ENCODE data around the gene SUPT4H1.
"Not testable (repeated sequence)": the region's sequence is repeated elsewhere in the genome, so short reads cannot be mapped to it uniquely, and the experiment has no call there.

The SUPT4H1 gene

DNA sequence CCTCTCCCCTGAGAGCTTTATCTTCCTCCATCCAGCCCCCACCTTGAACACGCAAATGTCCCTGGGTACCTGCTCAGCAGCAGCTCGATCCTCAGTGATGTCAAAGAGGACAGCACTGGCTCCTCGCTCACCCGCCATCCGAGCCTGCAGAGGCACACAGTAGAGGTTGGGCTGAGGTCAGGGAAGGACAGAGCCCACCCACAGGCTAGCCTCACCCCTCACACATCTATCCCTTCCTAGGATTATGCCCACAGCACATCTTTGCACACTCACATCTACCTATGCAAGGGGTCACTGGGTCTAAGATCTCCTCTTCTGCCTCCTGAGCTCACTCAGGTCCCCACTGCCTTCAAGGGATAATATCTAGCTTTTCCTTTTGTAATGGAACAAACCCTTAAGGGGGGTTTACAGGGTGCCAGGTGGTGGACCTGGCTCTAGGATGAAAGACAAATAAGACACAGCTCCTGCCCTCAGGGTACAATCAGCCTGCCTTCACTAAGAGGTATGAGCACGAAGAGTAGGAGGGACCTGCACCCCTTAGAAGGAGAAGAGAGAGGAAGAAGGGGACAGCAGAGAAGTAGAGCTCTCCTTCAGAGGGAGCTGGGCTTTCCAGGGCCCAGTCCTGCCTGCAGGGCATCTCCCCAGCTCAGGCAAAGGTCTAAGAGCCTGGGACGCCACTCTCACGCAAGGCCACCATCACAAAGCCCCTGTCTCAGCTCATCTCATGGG lies 11.6 kb upstream of the SUPT4H1 start:
- no peak for DNase-seq (ENCODE audit: low read depth)

DNA sequence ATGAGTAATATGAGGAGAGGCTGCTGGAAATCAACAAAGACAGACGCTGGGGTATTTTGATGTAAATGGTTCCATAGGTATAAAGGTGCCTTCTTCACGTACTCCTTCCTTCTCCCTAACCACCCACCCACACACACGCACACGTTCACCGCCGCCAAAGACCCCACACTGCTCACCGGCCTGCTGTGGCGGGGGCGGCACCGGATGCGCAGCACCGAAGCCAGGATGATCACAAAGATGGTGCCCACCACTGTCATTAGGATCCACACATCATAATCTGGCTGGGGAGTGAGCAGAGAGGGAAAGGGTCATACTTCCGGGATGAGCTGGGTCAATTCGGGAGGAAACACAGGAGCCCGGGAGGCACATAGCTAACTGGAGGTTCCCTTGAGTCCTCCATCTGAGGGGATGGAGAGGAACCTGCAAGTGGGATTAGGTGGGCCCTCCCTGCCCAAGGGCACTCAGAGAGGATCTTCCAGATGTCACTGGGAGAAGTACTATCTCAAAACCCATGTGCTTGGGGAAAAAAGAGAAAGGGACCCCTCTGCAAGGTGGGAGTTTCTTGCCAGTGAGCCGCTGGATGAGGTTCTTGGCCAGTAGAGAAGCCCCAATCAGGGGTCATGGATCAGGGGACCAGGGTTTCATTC lies 10.5 kb upstream of the SUPT4H1 start:
- no peak for DNase-seq (ENCODE audit: low read depth)

DNA sequence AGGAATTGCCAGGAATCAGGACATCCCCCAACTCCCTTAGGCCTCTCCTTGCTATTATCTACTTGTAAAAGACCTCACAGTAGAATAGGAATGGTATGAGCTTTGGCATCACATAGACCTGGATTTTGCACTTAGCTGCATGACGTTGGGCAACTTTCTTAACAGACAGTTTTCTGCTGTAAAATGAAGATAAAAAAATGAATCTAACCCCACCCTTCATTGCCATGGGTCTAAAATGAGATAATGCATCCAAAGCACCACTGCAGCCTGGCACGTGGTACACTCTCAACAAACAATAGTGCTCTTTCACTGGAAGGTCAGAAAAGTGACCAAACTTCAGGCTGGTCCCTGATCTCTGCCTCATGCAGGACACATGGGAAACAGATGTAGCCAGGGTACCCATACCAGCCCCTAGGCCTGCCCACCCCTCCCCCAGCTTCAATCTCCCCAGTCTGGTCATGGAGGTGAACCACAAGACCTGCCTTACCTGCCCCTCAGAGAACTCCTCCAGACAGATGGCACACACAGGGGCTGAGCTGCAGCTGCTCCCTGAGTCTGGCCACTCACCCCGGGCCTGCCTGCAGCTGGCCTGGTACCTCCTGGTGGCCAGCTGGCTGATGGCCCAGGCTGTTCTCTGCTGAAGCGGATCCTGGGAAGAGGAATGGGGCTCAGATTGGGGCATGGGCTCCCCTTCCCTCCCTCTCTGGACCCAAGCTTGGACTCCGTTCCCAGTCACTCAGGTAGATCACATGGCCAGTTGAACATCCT lies 8.5 kb upstream of the SUPT4H1 start:
- no peak for DNase-seq (ENCODE audit: low read depth)

DNA sequence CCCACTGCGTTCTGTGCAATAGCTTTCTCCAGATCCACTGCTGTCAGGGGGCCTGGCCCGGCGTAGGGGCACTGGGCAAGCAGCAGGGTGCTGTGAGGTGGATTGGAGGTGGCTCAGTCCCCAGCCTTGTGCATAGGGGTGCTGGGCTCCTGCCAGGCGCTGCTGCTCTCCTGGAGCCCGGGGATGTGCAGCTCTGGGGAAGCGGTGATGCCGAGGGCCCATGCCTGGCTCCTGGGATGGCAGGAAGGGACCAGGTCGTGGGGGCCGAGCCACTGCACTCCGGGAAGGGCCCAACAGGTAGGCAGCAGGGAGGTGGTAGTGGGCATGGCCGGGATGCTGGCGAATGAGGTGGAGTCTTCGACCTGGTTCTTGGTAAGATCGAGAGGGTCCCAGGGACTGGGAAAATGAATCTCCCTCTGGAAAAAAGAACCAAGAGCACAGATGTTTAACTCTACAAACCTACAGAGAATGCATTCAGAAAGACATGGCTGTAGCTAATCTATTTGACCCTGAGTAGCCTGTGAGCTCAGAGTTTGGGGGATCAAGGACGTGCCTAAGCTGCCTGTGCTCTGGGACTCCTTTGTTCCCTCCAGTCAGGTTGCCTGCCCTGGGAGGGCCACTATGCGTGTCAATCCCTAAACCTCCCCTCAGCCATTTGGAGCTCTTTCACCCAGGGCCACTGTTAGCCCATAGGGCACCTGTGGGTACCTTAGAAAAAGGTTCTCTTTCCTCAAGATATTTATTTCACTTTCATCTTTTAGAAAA lies 6.6 kb upstream of the SUPT4H1 start:
- DNase-seq (ENCODE audit: low read depth), result no peak

DNA sequence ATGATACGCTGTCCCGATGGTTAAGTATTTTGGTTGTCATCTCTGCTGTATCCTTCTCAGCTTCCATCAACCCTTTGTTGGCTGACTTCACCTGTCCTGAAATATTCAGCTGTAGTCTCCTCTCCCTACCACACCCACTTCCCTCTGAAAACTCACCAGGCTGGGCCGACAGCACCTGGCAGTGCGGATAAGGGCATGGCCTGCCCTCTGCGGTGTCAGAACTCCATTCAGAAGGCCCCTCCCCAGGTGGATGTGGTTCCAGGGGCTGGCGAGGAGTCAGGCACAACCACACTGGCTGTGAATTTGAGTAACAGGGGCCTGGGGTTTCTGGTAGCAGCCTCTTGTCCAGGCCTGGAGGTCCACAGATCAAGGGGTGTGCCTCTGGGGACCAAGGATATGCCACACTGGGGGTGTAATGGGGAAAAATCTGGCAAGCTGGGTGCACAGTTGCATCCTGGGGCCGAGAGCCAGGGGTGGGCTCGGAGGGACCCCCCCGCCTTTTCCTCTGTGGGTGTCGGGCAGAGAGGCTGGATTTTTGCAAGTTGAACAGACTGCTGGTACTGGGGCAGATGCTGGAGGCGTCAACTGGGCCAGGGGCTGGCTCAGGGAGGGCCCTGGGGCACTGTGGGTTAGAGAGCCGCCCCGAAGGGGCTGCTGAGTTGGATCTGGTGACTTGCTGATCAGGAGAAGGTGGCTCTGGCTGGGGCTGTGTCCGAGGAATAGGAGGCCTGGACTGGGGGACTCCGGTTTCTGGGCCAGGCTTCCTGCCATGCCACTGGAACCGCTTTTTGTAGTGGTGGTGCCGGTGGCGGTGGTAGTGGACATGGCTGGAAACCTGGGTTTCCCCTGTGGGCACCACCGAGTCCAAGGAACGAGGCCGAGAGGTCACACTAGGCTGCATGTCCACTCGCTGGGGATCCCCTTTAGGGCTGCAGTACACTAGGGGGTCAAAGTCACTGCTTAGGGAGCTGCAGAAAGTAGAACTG lies 5.6 kb upstream of the SUPT4H1 start:
- DNase-seq (ENCODE audit: low read depth), result no peak

DNA sequence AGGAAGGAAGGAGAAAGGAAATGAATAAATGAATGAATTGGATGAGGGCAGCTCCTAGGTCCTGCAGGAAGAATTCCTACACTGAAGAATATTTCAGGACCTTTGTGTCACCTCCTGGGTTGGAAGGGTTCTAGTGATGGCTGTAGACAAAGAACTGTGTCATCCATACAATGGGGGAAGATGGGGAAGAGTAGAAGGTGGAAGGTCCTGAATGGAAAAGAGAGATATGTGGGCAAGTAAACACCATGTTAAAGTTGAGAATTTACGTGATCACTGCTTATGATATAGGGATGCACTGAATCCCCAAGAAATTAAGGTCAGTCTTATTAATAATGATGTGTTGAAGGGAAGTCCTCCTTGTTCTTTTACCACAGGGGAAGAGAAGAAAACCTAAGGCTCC lies 4.2 kb upstream of the SUPT4H1 start:
- no peak for DNase-seq (ENCODE audit: low read depth)

DNA sequence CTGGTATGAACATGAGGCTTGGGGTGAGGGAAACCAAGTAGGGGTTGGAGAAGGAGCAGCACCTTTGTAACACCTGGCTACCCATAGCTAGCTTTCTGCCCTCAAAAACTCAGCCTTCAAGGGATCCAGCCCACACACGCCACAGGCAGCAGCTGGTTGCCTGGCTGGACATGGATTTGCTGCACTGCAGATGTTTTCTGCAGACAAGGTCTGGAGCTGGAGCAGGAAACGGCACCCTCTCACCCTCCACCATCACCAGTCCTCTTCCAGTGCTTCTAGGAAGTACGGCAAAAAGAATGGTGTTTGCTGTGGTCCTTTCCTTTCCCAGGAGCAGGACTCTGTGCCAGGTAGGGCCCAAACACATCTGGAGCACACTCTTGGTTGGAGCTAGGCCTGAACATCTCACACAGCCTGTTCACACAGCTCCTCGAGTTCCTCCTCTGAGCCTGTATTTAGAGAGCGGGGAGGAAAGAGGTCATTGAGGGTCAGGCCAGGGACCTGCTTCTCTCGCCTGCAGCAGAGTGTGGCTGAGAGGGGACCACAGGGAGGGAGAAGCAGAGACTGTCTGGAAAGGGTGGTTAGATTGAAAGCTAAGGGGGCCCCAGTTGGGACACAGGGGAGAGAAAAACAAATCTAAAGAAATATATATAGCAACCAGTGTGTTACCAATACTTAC lies 2.7 kb upstream of the SUPT4H1 start:
- no peak for DNase-seq (ENCODE audit: low read depth)

DNA sequence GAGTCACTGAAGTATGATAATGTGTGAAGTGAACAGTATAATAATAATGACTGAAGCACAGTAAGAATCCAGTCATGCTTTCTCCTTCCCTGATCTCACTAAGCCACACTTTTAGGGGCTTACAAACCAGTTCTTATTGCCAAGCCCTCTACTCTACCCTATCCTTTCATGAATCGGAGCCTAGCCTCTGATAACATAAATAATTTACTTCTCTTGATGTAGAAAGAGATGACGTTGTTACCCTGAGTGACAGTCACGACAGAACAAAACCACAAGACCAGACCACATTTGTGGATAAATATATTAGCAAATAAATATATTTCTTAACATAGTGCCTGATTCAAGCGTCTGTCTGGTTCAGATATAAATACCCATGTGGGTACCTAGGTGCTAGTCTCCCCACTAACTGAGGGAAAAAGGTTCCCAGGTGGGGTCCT lies 1.4 kb upstream of the SUPT4H1 start:
- no peak for DNase-seq (ENCODE audit: low read depth)

DNA sequence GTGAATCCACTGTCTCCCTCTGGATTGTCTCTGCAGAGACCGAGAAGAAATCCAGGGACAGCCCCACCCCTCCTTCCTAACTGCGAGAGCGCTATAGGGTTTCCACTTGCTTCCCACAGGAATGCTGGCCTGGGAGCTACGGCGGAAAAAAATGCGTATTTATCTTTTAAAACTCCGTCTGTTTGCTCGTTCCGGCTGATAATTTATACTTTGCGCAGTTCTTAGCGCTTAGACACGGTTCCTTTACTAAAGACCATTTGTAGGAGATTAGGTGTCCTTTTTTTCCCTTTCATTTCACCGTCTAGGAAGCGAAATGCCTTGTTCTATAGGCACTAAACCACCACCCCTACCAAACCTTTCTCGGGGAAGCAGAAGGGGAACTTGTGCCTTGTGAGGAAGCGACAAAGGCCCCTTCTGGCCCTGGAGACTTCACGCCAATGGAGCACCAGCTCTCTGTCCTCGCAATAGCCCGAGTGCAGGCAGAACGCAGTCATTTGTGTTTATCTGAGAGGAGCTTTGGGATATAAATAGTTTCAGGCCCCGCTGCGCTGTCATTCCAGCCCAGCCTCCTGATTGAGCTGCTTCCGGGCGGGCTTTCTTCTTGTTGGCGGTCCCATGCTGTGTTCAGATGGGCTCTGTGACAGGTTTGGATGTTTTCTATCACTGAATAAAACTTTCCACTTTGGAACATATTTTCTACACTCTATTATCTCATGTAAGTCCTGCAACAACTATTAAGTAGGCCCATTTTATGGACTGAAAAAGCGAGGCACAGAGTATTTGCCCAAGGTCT lies 791 bp upstream of the SUPT4H1 start:
- DNase-seq (ENCODE audit: low read depth), result no peak

DNA sequence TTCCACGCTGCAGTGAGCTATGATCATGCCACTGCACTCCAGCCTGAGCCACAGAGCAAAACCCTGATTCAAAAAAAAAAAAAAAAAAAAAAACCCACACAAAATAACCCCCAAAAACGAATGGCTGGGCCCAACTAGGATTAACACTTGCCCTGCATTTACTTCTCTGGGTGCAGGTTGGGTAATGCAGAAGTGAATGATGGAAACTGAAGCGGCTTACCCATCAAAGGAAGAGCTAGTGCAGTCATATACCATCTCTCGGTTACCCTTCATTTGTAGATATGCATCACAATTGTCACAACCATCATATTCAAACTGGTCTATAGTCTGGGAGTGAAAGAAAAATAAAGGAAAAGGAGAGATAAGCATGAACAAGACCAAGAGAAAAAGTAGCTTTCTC lies 819 bp downstream of the SUPT4H1 start:
- no peak for DNase-seq (ENCODE audit: low read depth)

DNA sequence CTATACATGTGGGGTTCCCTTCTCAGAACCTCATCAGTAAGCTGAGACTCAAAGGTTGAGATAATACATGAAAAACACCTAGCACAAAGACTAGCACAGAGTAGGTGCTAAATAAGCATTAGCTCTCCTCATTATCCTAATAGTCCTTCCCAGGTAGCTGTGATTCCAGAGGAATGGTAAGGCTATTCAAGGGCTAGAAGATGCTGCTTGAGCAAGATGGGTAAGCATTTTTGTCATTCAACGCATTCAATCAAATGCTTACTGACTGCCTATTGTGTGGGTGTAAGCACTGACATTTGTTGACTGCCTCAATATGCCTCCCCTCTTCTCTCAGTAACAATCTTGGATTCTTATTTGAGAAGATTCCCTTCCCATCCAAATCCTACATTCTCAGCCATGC lies 4.0 kb downstream of the SUPT4H1 start:
- DNase-seq (ENCODE audit: low read depth), result no peak

DNA sequence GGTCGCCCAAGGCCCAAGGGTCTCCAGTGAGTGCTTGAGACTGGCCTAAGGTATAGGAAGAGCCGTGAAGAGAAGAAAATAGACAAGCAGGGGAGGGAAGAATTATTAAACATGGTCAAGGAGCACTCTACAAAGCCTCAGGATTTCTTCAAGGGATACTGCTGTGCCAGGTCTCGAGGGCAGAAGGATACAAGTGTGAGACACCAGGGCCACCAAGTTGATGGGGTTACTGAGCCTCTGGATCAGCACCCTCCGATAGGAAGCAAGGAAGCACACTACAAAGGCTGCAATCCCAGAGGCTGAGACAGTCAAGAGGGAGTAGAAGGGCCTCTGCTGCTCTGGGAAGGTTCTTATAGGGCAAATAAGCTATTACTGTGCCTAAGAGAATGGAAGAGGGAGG lies 6.5 kb downstream of the SUPT4H1 start:
- DNase-seq (ENCODE audit: low read depth), result no peak

DNA sequence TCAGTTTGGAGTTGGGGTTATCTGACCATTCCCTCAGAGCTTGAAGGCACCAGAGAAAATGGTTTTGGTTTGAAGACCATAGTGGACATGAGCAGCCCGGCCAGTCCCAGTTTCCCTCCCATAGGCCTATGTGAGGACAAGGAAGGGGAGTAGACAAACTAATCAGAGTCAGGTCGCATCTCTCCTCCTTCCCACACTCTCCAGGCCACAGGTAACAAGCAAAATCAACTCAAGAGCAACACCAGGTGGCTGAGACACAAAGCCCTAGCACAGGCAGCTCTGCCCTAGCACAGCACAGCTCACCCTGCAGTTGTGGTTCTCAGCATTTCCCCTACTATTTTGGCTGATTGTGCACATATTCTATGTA lies 7.2 kb downstream of the SUPT4H1 start:
- DNase-seq (ENCODE audit: low read depth), result peak; percentile 50

DNA sequence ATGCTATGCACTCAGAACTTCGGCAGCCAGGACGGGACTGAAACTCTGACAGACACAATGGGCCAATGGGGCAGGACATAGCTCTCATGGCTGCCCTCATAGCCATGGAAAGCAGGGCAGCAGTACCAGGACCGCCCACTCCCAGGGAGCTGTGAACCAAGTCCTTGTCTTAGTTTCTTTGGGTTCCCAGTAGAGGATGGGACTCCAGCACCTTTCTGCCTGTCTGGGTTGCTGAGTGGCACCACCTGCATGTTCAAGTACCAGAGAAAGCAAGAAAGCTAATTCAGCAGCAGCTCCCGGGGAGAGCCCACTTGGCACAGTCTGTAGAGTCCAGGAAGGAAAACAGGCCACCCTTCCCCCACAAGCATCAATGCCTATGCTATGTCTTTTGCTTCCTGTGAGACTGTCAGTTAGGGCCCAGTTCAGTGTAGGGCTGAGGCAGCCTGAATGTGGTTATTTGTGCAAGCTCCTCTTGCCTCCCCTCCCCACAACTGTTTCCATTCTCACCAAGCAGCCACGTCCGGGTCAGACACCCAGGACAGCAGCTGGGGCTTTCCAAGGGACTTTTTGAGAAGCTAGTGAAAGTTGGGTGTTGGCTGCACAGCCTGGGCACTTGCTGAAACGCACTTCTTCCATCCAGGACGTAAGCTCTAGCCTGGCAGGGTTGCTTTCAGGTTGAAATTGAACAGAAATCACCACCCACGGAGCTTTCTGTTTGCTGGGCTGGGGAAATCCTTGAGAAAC lies 7.8 kb downstream of the SUPT4H1 start:
- DNase-seq (ENCODE audit: low read depth), result peak; percentile 89

DNA sequence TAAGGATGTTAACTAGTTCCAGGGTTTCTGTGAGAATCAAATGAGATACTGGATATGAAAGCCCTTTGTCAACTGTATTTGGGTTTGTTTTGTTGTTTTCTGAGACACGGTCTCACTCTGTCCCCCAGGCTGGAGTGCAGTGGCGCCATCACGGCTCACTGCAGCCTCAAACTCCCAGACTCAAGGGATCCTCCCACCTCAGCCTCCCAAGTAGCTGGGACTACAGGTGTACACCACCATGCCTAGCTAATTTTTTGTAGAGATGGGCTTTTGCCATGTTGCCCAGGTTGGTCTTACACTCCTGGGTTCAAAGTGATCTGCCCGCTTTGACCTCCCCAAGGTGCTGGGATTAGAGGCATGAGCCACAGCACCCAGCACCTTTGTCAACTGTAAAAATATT lies 8.9 kb downstream of the SUPT4H1 start:
- DNase-seq (ENCODE audit: low read depth), result no peak

DNA sequence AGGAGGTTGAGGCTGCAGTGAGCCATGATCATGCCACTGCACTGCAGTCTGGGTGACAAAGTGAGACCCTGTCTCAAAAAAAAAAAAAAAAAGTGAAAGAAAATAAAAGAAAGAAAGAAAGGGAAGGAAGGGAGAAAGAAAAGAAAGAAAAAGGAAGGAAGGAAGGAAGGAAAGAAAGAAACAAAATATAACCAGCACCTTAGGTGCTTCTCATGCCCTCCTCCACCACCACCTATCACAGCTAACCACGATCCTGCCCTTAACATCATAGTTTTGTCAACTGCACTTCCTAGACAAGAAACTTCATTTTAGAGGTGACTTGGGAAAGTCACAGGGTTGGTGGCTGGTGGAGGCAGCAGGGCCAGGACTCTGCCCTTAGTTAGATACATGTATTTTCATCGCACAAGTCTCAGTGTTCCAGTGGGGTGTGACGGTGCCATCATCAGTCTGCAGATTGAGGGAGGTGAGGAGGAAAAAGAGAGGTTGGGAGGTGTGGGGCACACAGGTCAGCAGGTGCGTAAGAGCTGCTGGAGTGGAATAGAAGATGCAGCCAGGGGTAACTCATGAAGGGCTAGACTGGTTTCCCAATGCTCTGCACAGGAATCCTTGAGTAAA lies 10.0 kb downstream of the SUPT4H1 start:
- no peak for DNase-seq (ENCODE audit: low read depth)

DNA sequence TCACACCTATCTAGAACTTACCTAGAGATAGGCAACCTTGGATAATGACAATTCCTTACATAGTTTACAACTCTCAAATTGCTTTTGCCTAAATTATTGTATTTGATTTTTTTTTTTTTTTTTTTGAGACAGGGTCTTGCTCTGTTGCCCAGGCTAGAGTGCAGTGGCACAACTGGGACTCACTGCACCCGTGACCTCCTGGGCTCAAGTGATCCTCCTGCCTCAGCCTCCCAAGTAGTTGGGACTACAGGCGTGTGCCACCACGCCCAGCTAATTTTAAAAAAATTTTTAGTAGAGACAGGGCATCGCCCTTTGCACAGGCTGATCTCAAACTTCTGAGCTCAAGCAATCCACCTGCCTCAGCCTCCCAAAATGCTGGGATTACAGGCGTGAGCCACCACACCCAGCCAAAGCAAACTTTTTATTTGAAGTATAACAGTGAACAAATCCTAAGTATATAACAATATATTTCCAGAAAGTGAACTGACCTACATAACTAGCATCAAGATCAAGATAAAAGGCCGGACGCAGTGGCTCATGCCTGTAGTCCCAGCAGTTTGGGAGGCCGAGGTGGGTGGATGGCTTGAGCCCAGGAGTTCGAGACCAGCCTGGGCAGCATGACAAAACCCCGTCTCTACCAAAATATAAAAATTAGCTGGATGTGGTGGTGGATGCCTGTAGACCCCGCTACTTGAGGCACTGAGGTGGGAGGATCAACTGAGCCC lies 10.7 kb downstream of the SUPT4H1 start:
- not testable (repeated sequence) for DNase-seq (ENCODE audit: low read depth)

DNA sequence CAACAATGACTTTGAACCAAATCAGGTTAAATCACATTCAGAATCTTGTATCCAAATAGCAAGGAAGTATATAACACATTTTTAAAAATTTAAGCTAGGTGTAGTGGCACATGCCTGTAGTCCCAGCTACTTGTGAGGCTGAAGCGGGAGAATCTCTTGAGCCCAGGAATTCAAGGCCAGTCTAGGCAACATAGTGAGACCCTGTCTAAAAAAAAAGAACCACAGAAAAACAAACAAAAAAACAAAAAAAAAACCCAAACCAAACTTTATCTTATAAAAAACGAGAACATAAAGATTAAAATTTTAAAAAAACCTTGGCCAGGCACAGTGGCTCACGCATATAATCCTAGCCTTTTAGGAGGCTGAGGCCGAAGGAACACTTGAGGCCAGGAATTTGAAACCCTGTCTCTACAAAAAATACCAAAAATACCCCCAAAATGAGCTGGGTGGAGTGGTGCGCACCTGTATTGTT lies 11.6 kb downstream of the SUPT4H1 start:
- no peak for DNase-seq (ENCODE audit: low read depth)
